Activated effector memory CD4-positive, alpha-beta T cell treated with anti-CD3 and anti-CD28 coated beads, Interleukin-2, amount 50 U/mL, for 16 hours (primary cell): ENCODE measurements around the gene SUPT5H.
A peak's percentile ranks its signal among the peaks of the same experiment; 100 is the strongest.

Source experiments
- DNase-seq: peaks from one replicate; pipeline ENCODE4 v3.0.0-alpha.2; 2020

The SUPT5H gene

DNA sequence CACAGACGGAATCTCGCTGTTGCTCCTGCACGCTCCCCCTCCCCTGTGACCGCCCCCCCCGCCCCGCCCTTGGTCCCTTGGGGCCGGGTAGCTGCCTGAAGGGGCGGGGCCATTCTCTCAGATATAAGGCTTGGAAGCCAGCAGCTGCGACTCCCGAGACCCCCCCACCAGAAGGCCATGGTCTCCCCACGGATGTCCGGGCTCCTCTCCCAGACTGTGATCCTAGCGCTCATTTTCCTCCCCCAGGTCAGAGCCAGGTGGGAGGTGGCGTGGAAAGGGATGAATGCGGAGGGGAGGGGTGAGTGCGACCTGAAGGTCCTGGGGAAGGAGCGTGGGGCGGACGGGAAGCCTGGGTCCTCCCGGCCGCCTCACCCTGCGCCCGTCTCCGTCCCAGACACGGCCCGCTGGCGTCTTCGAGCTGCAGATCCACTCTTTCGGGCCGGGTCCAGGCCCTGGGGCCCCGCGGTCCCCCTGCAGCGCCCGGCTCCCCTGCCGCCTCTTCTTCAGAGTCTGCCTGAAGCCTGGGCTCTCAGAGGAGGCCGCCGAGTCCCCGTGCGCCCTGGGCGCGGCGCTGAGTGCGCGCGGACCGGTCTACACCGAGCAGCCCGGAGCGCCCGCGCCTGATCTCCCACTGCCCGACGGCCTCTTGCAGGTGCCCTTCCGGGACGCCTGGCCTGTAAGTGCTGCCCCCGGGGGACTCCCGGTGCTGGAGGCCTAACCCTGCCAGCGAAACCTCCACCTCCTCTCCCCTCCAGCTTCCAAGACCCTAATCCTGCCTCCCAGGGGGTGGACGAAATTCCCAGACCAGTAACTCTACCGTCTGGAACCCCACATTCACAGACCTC, 53.6 kb downstream of the SUPT5H start, which contains the start of gene DLL3:
DLL3 (plus strand) TSS at position 150 of the 845 bp plus-strand sequence; CDS start at position 178, 28 bp downstream.
- no peak for DNase-seq

DNA sequence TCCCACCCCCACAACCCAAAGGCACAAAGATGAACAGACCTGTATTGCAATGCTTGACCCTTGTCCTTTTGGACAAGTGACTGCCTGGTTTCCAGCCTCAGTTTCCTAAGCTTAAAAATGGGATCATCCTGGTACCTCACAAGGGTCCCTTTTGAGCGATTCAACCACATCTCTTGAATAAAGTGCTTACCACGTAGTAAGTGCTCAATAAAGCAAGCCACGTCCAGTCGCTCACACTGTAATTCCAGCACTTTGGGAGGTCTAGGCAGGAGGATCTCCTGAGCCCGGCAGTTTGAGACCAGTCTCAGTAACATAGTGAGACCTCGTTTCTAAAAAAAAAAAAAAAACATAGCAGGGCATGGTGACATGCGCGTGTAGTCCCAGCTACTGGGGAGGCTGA, 54.5 kb downstream of the SUPT5H start:
- DNase-seq = no peak

DNA sequence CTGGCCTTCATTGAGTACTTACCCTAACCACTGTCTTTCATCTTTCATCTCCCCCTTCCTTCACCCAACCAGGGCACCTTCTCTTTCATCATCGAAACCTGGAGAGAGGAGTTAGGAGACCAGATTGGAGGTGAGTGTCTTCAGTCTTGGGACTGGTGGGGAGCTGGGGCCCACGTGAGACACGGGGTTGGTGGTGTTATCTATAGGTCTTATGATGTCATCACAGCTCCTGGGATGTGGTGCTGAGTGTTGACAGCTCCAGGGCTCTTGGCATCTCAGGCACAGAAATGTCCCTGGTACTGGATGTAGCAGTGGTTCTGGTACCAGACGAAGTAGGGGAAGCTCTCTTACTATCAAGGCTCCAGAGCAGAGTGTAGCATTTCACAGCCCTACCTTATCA, 55.2 kb downstream of the SUPT5H start:
- no peak for DNase-seq

DNA sequence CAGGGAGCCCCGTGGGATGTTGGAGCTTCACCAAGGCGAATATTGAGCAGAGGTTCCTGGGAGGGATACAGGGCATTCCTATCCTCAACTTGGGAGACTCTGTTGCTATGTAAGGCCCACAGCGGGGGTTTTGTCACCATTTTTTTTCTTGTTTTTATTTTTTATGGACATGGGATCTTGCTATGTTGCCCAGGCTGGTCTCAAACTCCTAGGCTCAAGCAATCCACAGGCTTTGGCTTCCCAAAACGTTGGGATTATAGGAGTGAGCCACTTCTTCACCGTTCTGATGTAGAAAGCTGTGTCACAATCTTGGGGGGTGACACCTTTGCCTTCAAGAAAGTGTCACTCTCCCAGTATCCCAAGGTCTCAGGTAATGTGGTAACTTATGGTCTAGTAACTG, 56.0 kb downstream of the SUPT5H start:
- DNase-seq = no peak

DNA sequence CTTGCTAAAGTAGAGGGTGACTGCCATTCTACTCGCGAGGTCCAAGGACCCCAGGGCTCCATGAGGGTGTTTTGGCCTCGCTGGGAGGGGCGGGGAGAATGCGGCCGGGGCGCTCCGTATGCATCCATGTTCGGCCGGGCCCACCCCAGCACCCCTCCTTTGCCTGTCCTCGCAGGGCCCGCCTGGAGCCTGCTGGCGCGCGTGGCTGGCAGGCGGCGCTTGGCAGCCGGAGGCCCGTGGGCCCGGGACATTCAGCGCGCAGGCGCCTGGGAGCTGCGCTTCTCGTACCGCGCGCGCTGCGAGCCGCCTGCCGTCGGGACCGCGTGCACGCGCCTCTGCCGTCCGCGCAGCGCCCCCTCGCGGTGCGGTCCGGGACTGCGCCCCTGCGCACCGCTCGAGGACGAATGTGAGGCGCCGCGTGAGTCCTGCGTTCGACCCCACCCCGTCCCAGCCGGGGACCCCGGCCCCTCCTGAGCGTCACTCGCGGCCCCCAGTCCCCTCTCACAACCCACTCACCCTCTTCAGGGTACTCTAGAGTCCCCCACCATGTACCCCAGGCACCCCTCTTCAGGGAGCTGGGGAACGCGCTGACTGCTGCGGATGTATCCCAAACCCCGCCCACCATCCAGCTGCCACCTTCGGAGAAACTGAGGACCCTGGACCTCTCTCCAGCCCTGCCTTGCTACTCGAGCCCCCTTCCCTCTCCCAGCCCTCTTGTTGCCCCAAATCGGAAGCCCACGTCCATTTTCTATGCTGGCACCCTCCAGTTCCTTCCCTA, 57.4 kb downstream of the SUPT5H start:
- DNase-seq = peak; percentile 93

DNA sequence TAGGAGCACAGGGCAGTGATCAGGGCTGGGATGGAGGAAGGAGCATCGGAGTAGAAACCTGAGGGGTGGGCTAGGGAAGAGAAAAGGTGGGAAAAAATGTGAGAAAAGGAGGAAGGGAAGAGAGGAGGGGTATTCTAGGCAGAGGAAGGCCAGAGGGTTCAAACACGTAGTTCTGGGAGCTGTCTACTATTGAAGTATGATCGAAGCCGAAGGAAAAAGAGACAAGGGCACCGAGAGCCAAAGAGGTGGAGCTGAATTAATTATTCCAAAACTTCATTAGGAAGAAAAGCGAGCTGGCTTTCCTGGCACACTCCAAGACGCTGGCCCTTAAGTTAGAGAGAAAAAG, 61.2 kb downstream of the SUPT5H start:
- no peak for DNase-seq

DNA sequence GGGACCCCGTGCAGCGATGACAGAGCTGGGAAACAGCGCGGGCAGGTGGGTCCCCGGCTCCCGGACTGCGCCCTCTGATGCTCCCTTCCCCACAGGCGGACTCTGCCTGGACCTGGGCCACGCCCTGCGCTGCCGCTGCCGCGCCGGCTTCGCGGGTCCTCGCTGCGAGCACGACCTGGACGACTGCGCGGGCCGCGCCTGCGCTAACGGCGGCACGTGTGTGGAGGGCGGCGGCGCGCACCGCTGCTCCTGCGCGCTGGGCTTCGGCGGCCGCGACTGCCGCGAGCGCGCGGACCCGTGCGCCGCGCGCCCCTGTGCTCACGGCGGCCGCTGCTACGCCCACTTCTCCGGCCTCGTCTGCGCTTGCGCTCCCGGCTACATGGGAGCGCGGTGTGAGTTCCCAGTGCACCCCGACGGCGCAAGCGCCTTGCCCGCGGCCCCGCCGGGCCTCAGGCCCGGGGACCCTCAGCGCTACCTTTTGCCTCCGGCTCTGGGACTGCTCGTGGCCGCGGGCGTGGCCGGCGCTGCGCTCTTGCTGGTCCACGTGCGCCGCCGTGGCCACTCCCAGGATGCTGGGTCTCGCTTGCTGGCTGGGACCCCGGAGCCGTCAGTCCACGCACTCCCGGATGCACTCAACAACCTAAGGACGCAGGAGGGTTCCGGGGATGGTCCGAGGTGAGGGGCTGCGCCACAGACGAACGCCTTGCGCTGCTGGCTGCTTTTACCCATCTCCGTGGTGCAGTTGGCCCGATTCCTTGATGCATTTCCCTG, 61.7 kb downstream of the SUPT5H start:
- peak; percentile 82 for DNase-seq

DNA sequence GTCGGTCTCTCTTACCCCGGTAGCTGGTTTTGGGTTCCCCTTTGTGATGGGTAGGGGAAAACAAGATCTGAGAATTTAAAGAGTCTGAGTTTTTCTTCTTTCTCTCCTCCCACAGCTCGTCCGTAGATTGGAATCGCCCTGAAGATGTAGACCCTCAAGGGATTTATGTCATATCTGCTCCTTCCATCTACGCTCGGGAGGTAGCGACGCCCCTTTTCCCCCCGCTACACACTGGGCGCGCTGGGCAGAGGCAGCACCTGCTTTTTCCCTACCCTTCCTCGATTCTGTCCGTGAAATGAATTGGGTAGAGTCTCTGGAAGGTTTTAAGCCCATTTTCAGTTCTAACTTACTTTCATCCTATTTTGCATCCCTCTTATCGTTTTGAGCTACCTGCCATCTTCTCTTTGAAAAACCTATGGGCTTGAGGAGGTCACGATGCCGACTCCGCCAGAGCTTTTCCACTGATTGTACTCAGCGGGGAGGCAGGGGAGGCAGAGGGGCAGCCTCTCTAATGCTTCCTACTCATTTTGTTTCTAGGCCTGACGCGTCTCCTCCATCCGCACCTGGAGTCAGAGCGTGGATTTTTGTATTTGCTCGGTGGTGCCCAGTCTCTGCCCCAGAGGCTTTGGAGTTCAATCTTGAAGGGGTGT, 62.5 kb downstream of the SUPT5H start:
- DNase-seq = no peak

DNA sequence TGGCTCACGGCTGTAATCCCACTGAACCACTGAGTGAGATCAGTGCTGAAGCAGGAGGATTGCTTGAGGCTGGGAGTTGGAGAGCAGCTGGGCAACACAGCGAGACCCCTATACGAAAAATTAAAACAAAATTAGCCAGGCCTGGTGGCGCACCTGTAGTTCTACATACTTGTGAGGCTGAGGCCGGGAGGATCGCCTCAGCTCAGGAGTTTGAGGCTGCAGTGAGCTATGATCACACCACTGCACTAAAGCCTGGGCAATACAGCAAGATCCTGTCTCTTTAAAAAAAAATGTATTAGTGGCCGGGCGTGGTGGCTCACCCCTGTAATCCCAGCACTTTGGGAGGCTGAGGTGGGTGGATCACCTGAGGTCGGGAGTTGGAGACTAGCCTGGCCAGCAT, 63.2 kb downstream of the SUPT5H start:
- no peak for DNase-seq

DNA sequence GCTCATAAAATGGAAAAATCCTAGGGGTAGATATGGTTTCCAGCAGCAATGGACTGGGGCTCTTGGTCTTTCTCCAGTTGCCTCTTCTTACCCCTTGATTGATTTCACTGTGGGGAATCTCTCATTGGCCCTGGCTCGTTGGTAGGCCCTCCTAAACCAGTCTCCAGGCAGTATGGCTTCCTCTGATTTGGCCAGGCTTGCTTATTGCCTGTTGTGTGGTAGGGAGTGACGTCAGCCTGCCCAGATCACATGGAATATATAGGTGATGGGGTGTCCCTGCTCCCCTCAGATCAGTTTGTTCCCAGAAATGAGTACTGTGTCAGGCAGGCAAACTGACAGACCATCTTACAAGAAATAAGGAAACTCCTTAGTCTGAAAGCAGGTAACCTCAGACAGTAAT, 63.9 kb downstream of the SUPT5H start:
- DNase-seq = no peak

DNA sequence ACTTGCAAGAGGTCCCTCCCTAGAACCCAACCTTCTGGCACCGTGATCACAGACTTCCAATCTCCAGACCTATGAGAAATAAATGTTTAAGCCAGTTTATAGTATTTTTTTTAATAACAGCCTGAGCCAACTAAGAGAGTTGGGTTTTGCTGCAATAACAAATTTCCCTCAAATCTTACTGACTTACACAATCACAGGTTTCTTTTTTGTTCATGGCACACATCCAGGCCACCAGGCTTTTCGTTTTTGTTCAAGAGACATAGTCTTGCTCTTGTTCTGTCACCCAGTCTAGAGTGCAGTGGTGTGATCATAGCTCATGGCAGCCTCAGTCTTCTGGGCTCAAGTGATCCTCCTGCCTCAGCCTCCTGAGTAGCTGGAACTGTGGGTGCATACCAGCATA, 67.6 kb downstream of the SUPT5H start:
- no peak for DNase-seq

DNA sequence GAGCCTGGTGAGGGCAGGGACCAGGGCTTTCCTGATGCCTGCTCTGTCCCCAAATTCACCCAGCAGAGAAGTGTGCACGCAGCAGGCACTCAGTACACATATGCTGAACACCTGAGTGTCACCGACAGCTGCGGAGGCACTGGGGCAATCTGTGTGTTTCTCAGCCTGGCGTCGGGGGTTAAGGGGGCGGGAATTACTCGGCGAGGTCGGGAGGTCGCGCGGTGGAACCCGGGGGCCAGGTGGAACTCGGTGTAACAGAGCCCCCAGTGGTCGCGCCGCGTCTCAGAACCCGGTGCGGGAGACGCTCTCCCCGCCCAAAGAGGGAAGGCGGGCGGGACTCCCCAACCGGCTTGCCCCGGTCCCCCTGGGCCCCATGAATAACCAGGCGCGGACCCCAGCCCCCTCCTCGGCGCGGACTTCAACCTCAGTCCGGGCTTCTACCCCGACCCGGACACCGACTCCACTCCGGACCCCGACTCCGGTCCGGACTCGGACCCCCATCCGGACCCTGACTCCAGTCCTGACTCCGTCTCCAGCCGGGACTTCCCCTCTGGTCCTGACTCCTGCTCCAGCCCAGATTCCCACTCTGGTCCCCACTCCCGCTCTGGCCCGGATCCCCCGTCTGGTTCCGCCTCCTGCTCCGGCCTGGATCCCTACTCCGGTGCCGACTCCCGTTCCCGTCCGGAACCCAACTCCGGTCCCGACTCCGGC, 69.6 kb downstream of the SUPT5H start, which contains the start of gene SELENOV:
SELENOV (plus strand) TSS at position 300 of the 711 bp plus-strand sequence; CDS start at position 374, 74 bp downstream.
- DNase-seq = no peak

DNA sequence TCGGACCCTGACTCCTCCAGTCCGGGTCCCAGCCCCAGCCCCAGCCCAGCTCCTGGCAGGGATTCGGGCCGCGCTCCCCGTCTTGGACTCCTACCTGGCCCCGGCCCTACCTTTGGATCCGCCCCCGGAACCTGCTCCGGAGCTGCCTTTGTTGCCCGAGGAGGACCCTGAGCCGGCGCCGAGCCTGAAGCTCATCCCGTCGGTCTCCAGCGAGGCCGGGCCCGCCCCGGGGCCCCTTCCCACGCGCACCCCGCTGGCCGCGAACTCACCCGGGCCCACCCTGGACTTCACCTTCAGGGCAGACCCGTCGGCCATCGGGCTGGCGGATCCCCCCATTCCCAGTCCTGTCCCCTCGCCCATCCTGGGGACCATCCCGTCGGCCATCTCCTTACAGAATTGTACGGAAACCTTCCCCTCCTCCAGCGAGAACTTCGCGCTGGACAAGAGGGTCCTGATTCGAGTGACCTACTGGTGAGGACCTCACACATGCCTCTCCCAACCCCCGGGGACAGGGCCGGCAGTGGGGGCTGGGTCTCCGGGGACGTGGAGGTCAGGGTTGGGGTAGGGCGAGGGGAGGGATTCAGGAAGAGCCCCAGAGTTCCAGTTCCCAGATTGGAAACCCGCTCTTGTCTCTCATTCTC, 70.3 kb downstream of the SUPT5H start:
- no peak for DNase-seq

DNA sequence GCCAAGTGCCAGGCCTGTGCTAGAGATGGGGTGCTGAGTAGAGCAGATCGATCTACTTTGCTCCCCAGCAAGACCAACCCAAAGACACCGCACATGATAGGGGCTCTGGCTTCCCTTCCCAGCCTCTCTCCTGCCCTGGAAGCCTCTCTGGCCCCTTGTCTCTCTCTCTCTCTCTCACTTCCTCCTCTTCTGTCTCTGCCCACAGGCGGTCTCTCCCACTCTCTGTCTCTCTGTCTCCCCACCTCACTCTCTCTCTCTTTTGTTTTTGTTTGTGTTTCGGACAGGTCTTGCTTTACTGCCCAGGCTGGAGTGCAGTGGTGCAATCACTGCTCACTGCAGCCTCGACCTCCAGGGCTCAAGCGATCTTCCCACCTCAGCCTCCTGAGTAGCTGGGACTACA, 70.9 kb downstream of the SUPT5H start:
- no peak for DNase-seq

DNA sequence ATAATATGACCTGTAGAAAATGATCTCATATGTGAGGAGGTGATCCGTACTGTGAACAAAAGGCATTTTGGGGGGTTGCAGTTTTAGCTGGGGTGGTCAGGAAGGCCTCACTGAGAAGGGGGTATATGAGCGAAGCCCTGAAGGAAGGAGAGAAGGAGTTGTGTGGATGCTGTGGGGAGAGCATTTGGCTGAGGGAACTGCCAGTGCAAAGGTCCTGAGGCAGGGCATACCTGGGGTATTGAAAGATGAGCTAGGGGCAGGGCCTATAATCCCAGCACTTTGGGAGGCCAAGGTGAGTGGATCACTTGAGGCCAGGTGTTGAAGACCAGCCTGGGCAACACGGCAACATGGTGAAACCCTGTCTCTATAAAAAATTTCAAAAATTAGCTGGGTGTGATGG, 72.0 kb downstream of the SUPT5H start:
- no peak for DNase-seq

DNA sequence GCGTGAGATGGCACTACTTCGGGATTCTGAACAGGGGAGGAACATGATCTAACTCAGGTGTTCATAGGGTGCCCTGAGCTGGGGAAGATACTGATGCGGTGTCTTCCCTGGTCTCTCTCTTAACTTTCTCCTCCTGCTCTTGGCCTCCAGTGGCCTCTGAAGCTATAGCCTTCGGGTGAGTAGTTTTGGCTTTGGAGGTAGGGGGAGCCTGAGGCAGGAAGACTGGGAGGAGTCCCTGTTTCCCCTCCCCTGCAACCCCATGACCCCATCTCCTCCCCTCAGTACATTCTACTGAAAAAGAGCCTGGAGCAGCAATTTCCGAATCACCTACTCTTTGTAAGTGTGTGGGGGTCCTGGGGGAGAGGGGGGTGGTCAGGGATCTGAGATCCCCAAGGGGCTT, 73.1 kb downstream of the SUPT5H start:
- no peak for DNase-seq

DNA sequence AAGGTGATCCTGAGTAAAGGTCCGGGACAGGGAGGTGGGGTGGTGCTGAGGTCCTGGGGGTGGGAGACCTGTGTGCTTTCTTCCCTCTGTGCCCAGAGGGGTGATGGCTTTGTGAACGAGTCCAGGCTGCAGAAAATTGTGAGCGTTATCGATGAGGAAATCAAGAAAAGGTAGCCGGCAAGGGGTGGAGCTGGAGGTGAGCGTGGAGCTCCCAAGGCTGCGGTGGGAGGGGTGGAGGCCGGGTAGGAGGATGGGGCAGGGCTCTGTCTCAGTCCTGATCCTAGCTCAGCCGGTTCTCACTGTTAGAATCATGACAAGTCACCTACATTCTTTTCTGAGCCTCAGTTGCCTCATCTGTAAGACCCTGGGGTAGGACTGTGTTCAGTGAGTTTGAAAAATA, 73.6 kb downstream of the SUPT5H start:
- DNase-seq = no peak

DNA sequence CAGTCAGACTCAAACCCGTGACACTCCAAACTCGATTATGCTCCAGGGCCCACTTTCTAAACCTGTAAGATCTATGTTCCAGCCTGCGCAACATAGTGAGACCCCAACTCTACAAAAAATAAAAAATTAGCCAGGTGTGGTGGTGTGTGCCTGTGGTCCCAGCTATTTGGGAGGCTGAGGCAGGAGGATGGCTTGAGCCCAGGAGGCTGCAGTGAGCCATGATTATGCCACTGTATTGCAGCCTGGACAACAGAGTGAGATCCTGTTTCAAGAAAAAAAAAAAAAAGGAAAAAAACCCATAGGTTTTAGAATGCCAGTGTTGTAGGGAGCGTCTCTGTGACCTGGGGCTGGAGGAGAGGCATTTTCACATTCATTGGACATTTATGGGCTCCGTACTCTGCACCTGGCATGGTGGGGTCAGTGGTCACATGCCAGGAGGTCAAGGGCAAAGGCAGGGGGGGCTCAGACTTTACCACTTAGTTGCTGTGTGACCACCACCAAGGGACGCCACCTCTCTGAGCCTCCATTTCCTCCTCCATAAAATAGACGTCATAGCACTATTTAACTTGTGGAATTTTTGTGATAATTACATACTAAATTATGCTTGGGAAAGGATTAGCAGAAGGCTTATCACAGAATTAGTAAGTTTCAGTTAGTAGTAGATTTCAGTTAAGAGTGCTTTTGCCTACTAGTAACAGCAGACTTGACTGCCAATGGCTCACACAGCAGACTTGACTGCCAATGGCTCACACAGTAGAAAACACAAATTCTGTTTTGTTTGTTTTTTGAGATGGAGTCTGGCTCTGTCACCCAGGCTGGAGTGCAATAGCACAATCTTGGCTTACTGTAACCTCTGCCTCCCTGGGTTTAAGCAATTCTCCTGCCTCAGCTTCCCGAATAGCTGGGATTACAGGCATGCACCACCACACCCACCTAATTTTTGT, 75.4 kb downstream of the SUPT5H start:
- DNase-seq = peak; percentile 38

DNA sequence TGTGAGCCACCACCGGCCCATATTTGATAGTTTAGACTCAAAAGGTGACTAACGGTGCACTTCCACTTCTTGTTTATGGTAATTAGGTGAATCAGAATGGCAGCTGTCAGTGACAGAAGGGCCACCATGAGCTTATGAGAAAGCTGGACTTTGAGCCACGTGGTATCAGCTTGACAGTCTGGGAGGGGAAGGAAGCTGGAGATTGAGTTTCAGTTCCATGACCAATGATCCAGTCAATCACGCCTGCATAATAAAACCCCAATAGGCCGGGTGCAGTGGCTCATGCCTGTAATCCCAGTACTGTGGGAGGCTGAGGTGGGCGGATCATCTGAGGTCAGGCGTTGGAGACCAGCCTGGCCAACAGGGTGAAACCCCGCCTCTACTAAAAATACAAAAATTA, 79.1 kb downstream of the SUPT5H start:
- peak; percentile 21 for DNase-seq

DNA sequence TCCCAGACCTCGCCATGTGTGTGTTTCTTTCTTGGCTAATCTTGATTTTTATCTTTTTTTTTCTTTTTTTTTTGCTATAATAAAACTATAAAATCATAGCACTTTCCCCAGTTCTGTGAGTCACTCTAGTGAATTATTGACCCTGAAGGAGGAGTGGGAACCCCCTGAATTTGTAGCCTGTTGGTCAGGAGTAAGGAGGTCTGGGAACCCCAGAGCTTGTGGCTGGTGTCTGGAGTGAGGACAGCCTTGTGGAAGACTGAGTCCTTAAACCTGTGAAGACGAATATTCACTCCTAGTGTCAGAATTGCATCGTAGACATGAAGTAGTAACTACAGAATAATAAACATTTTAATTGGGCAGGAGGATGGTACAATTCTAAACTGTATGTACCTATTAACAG, 79.8 kb downstream of the SUPT5H start:
- peak; percentile 10 for DNase-seq
